Stimulated activated CD8-positive, alpha-beta memory T cell treated with anti-CD3 and anti-CD28 coated beads, Interleukin-7, amount 100 ng/mL, for 4 hours (primary cell): Measurements from ENCODE around the gene UFSP1.
A peak's percentile ranks its signal among the peaks of the same experiment; 100 is the strongest.
"Not testable (repeated sequence)": the region's sequence is repeated elsewhere in the genome, so short reads cannot be mapped to it uniquely, and the experiment has no call there.

Experiments
- DNase-seq, 2 donors: peaks; one replicate each; pipeline ENCODE4 v3.0.0-alpha.2; 2020; ENCODE audit warnings: low read depth in 2 of 2

Gene UFSP1

GRCh38 chr7:100888988-100889750 lies at the start of gene UFSP1:
UFSP1 (minus strand) TSS chr7:100889715; CDS start chr7:100889271, 444 bp downstream.
- DNase-seq, result no peak

- DNase-seq, result not testable (repeated sequence)
These were observed 46.7 kb upstream of the UFSP1 start for GRCh38 chr7:100936167-100936566.

- DNase-seq, result not testable (repeated sequence)
These were observed 45.9 kb upstream of the UFSP1 start for GRCh38 chr7:100935381-100935780.

GRCh38 chr7:100933734-100934133 lies 44.2 kb upstream of the UFSP1 start:
- DNase-seq, result no peak

GRCh38 chr7:100929808-100930174 lies 40.3 kb upstream of the UFSP1 start:
- DNase-seq, result no peak

- not testable (repeated sequence) for DNase-seq
These were observed 34.1 kb upstream of the UFSP1 start for GRCh38 chr7:100923616-100924015.

- DNase-seq, result no peak
These were observed 31.5 kb upstream of the UFSP1 start for GRCh38 chr7:100921039-100921438.

GRCh38 chr7:100919779-100920437 lies 30.4 kb upstream of the UFSP1 start:
- not testable (repeated sequence) for DNase-seq

GRCh38 chr7:100919335-100919734 lies 29.8 kb upstream of the UFSP1 start:
- not testable (repeated sequence) for DNase-seq

- DNase-seq, result no peak
These were observed 25.4 kb upstream of the UFSP1 start for GRCh38 chr7:100914879-100915447.

- no peak for DNase-seq
These were observed 24.8 kb upstream of the UFSP1 start for GRCh38 chr7:100914208-100914878.

GRCh38 chr7:100911484-100911883 lies 22.0 kb upstream of the UFSP1 start:
- DNase-seq, result no peak

- not testable (repeated sequence) for DNase-seq
These were observed 20.9 kb upstream of the UFSP1 start for GRCh38 chr7:100910443-100910842.

- DNase-seq, result no peak
These were observed 19.0 kb upstream of the UFSP1 start for GRCh38 chr7:100908512-100908911.

- DNase-seq, result no peak
These were observed 13.1 kb upstream of the UFSP1 start for GRCh38 chr7:100902638-100903037.

- DNase-seq, result no peak
These were observed 12.4 kb upstream of the UFSP1 start for GRCh38 chr7:100901921-100902332.

- DNase-seq, result no peak
These were observed 11.5 kb upstream of the UFSP1 start for GRCh38 chr7:100900978-100901377.

GRCh38 chr7:100899432-100899831 lies 9.9 kb upstream of the UFSP1 start:
- DNase-seq, result no peak

GRCh38 chr7:100897772-100898454 lies 8.4 kb upstream of the UFSP1 start:
- no peak for DNase-seq

- peak in 1 of 2 donors; percentile 22 for DNase-seq
These were observed 7.5 kb upstream of the UFSP1 start for GRCh38 chr7:100896732-100897608.
